A549 treated with Hydrocortisone at 1 μM for 4 hours (cell line): Measurements from ENCODE around the gene PDHB. TPM values are rescaled to one million over a fixed set of nuclear protein-coding genes. Genes with fewer than 3 reads are reported as not detected.

Experiments used
- total RNA-seq: library from RNA; stranded (reverse); fragments of 200-300 nt; extraction: Qiagen RNA extraction; gene quantifications from 5 replicates; pipeline ENCODE4 v1.2.3, GENCODE V29; 2022

Gene PDHB
- 54.3 to 63.3 TPM (median 59.3 TPM) in 5 replicates for total RNA-seq

DNA sequence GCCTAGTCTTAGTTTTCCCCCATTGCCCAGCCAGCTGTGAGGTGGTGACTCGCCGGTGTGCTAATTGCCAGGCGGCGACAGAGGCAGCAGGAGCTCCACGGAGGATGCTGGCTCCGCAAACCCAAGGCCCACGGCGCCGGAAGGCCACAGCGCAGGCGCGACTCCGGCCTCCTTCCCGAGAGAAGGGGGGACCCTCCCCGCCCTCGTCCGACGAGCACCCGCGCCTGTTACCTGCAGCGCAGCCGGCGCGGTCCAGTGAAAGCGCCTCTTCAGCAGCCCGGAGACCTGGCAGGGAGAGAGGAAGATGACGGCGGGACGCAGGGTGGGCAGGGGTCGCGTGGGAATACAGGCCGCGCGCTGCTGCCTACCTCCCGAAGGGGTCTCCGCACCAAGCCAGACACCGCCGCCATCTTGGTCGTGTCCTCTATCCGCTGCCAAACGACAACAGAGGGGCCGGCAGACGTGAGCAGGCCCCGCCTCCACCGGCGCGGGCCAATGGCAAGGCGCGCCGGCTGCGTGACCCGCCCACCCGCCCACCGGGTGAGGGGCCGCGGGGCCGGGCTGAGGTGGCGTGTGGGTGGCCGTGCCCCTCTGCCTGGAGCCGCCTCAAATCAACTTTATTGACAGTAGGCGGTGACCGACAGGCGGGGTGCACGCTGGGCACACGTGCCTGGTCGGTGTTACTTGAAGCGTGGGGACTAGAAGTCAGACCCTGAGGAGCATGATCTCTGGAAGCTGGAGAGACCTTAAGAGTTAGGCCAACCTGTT, at the start of gene PDHB:
Gene PDHB (minus strand): TSS at position 433 of the 768 bp plus-strand sequence. CDS start 23 bp downstream, at position 410.

Other genes with a start within 250 kb of the PDHB start
- 0.22 to 0.31 TPM in 2 of 5 replicates, not detected in the others for gene DNASE1L3, start 222.9 kb downstream of the PDHB start, total RNA-seq
- gene ABHD6, start 196.0 kb downstream of the PDHB start, total RNA-seq: 10.0 to 11.0 TPM (median 10.1 TPM) in 5 replicates
- gene RPP14, start 127.6 kb downstream of the PDHB start, total RNA-seq: 9.8 to 13.6 TPM (median 10.2 TPM) in 5 replicates
- 5.0 to 7.4 TPM (median 6.7 TPM) in 5 replicates for gene HTD2, start 127.3 kb downstream of the PDHB start, total RNA-seq
- gene PXK, start 100.9 kb downstream of the PDHB start, total RNA-seq: 4.5 to 6.6 TPM (median 5.7 TPM) in 5 replicates
- 5.7 to 8.6 TPM (median 7.9 TPM) in 5 replicates for gene KCTD6, start 58.3 kb upstream of the PDHB start, total RNA-seq
- gene ACOX2, start 103.4 kb upstream of the PDHB start, total RNA-seq: 6.0 to 9.8 TPM (median 8.0 TPM) in 5 replicates
- 0.17 to 0.29 TPM (median 0.22 TPM) in 5 replicates for gene FAM107A, start 143.6 kb upstream of the PDHB start, total RNA-seq
- gene FAM3D, start 232.9 kb upstream of the PDHB start, total RNA-seq: not detected in 5 replicates